HG03025 (cell line): ENCODE data around the gene ACOT13.
"Not testable (repeated sequence)": the region's sequence is repeated elsewhere in the genome, so short reads cannot be mapped to it uniquely, and the experiment has no call there.

Experiments used
- ATAC-seq: cut with Tn5 transposase; IDR thresholded peaks from one replicate; pipeline ENCODE4 v1.9.1; 2021; ENCODE audit warnings: mild to moderate bottlenecking, moderate library complexity; ENCODE audit not compliant: unreplicated experiment, low FRiP score

ACOT13 gene

DNA sequence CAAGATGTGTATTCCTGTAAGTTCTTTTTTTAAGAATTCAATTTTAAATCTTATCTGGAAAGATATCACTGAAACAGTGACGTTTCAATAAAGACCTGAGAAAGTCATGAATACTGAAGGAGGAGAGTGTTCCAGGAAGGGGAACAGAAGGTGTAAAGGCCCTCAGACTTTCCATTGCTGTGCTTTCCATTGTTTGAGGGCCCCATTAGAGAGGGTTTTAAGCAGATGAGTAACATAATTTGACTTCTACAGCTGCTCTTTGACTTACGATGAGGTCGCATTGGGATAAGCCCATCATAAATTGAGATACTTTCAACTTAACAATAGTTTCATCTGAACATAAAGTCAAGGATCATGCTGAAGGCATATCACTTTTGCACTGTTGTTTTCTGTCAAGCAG is 24.7 kb downstream of the ACOT13 start:
- no peak for ATAC-seq

DNA sequence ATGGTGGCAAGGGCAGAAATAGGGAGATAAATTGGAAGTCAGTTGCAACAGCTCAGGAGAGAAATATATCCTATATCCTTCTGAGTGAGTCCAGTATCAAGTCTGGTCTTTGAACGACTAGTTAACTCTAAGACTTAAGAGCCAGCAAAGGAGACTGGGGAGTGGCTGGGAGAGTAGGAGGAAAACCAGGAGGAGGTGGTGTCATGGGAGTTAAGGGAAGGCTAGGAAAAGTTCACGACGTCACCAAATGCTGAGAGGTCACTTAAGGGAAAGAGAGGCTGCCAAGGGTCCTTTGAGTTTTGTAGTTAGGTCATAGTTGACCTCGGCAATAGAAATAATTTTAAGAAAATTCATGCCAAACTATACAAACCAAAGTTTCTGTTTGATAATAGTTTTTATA is 25.1 kb downstream of the ACOT13 start:
- no peak for ATAC-seq

DNA sequence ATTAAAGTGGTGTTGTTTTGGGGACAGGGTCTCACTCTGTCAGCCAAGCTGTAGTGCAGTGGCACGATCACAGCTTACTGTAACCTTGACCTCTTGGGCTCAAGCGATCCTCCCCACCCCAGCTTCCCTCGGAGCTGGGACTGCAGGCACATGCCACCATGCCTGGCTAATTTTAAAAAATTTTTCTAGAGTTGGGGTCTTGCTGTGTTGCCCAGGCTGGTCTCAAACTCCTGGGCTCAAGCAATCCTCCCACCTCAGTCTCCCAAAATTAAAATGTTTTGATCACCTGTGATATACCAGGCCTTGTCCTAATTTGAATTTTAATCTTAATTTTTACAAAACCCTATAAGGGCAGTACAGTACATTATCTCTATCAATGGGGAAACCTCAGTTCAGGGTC is 25.5 kb downstream of the ACOT13 start:
- ATAC-seq: no peak

DNA sequence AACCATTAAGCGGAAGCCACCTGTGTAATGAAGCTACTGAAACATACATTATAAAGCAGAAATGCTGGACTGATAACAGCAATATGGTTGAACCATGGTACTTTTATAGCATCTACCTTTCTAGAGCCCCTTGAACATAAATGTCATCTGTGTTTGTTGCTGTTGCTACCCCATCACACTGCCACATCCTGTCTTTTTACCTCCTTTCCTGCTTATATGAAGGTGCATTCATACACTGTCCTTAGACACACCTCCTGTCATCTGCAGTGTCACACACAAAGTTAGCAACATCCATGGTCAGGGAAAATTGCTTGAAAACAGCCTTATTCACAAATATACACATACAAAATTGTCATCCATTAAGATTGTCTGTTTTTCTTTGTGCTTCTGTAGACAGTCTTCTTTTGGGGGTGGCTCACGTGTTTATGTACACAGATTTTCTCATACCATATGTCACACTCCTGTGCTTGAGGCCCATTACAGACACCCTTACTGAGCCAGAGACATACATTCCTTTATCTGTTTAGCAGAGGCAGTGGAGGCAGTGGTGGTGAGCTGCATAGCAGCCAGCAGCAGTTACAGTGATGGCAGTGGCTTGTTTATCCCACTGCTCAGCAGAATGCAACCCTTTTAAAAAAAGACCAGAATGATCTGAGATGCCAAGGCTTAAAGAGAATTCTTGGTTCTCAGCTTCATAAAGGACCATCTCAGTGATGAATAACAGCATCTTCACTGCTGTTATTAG is 26.1 kb downstream of the ACOT13 start:
- no peak for ATAC-seq

DNA sequence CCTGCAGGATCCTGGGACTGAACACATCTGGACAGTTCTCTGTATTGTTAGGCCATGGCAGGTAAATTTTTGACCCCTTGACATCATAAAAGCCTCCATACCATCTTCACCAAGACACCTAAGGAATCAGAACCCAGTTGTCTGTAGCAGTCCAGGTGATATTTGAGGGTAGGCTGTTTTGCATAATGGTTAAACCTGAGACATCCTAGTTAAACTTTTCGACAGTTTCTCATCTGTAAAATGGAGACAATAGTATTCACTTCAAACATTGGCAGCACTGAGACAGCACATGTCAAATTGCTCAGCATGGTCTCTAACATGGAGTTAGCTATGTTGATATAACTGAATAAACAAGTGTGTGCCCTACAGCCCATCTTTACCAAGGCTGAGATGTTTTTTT is 27.3 kb downstream of the ACOT13 start:
- no peak for ATAC-seq

DNA sequence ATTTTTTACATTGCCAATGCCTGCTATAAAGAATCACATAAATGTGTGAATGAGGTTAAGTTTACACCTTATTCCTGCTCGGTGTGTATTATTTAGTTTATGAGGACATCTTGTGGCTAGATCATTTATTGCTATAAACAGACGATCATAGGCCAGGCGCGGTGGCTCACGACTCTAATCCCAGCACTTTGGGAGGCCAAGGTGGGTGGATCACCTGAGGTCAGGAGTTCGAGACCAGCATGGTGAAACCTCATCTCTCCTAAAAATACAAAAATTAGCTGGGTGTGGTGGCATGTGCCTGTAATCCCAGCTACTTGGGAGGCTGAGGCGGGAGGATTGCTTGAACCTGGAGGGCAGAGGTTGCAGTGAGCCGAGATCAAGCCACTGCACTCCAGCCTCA is 28.8 kb downstream of the ACOT13 start:
- not testable (repeated sequence) for ATAC-seq

DNA sequence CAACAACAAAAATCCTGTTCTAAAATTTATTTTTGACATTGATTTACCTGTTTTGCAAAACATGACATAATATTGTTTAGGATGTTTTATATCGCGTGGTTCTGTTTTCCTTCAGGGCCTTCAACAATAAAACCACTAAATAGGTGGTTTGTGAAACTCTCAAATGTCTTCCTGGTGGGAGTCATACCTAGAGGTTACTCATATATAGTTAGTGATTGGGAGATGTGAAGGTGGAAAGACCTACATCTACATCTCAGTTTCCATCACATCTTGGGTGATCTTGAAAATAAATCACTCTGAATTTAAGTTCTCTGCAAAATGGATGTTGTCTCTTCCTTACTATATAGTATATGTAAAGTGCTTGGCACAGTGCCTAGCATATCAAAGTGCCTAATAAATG is 29.2 kb downstream of the ACOT13 start:
- no peak for ATAC-seq

DNA sequence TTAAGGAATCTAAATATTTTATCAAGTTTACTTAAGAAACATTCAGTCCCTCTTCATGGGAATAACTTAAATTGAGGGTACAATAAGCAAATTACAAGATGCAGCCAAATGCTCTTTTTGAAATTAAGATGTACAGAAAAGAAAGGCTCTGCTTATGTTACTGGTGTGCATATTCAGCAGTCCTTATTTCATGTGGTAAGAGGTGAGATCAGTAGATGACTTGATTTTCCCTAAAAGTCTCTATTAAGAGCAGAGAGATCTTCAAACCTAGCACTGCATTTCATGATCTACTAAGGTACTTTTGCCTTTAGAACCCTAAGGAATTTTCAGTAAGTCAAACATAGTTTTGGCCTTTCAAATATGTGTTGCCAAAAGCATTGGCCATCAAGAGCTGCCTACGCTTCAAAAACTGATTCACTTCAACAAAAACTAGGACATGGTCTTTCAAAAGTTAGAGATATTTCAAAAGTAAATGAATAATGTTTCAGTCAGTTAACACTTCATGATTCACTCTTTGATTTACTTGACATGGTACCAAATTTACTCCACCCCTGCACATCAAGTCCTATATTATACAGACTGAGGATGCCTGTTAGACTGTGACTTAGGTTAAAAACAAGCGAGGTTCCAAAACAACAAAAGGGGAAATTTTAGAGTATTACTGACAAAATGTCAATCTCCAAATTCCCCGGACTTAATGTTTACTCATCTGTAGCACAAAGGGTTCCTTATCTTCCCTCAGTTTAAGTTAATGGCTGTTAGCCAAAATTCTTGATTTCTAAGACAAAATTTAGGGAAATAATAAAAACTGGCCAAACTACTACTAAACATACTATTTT is 32.9 kb downstream of the ACOT13 start:
- no peak for ATAC-seq

DNA sequence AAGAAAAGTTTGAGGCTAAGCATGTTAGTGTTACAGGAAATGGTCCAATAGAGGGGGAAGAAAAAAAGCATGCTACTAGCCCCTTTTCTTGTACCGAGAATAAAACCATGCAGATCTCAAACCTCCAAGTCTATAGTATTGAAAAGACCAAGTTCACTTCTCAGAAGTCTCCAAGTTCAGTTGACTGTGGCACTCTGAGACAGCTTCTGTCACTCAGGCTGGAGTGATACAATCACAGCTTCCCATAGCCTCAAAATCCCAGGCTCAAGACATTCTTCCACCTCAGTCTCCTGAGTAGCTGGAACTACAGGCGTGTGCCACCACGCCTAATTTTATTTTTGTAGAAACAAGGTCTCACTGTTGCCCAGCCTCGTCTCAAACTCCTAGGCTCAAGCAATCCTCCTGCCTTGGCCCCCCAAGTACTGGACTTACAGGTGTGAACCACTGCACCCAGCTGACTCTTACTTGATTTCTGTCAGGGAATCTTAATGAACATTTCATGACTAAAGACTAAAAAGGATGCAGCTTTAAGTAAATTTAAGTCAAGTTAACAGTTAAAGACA is 35.9 kb downstream of the ACOT13 start:
- no peak for ATAC-seq

DNA sequence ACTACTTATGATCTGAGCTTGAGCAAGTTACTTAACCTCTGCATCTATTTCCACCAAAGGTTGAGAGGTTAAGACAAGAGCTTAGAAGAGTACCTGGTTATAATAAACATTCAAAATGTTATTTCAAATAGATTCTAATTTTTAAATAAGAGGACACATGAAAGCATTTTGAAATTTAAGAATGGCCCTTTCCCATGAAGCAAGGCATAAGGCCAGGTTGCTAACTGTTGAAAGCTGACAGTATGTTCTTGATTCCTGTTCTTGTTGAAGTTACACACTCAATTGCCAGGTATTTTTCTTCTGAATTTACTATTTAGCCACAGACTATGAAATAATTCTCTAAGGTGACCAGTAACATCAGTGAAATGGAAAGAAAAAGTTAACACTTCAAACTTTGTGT is 37.6 kb downstream of the ACOT13 start:
- no peak for ATAC-seq

DNA sequence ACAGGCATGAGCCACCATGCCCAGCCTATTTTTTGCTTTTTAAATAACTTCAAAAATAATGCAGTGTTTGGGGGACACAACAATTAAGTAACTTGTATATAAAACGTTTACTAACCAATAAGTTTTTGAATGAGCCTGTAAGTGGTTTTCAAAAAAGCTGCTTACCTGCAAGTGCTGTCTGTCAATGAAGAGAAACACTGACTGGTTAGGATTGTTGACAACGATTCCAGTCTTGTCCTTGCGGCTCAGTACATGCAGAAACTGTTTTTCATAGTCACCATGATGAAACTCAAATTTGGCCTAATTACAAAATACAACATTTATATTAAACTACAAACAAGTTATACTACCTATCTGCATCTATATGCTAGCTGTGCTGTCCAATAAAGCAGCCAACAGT is 41.7 kb downstream of the ACOT13 start:
- ATAC-seq: no peak

DNA sequence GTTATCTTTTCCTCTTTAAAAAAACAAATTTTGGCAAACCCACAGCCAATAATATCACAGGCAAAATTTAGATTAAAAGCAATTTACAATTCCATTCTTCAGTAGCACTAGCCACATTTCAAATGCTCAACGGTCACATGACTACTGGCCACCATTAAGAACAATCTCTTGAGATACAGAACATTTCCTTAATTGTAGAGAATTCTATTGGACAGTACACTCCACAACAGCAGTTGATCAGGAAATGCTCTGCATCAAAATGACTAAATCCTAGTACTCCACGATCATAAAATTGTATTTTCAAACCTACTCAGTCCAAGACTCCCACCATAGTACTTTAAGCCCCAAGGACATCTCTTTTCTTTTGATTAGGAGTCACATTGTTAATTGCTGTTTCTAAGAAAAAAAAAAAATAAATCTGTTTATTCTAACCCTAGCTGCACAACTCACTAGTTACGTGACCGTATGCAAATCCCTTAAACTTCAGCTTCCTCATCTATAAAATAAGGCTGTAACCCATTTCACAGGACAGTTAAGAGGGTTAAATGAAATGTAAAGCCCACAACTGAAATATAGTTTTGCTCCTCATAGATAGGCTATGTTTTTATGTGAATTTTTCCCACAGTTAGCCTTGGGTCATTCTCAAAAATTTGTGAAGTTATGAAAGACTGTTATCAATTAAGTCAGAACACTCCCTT is 42.3 kb downstream of the ACOT13 start:
- no peak for ATAC-seq

DNA sequence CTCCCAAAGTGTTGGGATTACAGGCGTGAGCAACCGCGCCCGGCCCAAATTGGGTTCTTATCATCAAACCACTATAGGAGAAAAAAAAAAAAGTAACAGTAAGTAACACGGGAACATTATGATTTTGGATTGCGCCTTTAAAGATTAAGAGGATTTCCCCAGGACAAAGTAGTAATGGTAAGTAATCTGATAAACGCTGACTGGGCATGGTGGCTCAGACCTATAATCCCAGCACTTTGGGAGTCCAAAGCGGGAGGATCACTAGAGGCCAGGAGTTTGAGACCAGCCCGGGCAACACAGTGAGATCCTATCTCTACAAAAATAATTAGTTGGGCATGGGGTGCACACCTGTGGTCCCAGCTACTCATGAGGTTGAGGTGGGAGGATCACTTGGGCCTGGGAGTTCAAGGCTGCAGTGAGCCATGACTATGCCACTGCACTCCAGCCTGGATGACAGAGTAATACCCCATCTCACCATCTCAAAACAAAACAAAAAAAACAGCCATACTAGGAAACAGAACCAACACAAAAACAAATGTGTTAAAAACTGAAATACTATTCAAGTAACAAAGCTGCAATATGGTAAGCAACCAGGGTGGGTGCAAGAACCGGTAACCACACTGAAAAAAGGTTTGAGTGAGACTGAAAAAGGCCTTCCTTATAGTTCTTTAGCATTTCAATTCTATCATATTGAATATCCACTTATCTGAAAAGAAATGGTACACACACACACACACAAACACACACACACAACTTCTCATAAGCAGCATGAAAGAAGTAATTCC is 43.8 kb downstream of the ACOT13 start:
- no peak for ATAC-seq

DNA sequence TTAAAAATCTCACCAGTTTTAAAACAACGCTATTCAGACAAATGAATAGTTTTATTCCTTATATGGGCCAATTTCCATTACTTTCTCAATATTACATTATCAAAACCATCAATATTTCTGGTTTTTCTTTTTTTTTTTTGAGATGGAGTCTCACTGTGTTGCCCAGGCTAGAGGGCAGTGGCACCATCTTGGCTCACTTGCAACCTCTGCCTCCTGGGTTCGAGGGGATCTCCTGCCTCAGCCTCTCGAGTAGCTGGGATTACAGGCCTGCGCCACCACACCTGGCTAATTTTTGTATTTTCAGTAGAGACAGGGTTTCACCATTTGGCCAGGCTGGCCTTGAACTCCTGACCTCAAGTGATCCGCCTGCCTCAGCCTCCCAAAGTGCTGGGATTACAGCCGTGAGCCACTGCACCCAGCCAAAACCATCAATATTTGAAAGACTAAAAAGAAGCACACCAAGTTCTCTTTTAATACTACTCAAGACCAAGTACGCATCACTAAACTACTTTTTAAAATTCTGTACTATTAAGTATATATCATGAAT is 49.8 kb downstream of the ACOT13 start:
- ATAC-seq: not testable (repeated sequence)

DNA sequence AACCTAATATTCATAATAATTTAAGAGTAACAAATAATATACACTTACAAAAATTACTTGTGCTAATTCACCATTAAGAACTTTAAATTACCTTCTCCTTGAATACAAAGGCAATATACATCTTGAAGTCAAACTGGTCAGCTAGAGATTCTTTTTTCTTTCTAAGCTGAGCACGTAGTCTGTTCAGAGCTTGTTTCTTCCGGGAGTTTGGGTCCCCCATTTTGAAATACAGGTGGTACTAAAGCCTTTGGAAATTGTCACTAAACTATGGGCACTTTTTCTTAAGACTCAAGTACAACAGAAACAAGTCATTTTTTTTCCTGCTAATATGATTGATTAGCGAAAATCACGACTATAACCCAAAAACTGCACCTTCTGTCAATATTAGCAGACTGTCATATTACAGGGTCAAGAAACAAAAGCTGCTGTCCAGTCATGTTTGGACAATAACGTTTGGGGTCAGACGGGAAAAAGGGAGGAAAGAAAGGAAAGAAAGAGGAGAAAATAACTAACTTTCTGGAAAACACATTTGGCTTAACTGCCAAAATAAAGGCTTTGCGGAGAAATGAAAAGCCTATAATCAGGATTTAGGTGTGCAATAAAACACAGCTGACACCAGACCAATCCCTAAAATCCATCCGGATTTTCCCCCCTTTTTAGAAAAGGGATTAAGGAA is 51.7 kb downstream of the ACOT13 start:
- no peak for ATAC-seq

DNA sequence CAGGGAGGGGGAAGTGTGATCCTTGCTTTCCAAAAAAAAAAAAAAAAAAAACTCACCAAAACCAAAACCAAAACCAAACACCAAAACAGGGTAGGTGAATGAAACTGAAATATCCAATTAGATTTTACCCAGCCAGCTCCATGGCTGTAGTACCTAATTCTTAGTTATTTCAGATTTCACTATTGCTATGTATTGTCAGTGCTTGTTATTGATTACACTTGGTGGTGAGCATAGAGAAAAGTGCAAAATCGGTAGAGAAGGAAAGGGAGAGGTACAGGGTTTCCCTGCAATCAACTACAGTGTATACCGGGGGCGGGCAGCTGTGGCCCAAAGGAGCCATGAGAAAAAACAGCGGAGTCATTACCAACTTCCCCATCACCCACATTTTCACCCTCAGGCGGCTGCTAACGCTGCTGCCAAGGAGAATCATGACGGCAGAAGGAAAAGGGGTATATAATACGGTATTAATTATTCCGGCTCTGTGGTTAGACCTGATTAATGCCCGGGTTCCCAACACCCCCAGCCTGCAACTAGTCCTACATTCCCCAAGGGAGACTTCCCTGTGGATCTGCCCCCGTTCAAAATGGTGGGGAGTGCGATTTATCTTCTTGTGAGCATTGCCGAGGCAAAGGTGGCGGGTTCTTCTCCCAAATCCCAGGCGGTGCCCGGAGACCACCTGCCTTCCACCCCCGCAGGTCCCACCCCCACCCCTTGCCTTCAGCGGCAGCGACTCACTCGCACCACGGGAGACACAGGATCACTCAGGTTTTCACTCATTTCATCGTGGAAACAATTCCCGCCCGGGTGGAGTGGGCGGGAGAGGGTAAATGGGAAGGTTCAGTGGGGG is 52.5 kb downstream of the ACOT13 start, which contains the start of gene C6orf62:
TSS of gene C6orf62 (minus strand) at position 30 of the 847 bp plus-strand sequence. CDS start 486 bp downstream, outside the sequence.
- ATAC-seq: no peak

DNA sequence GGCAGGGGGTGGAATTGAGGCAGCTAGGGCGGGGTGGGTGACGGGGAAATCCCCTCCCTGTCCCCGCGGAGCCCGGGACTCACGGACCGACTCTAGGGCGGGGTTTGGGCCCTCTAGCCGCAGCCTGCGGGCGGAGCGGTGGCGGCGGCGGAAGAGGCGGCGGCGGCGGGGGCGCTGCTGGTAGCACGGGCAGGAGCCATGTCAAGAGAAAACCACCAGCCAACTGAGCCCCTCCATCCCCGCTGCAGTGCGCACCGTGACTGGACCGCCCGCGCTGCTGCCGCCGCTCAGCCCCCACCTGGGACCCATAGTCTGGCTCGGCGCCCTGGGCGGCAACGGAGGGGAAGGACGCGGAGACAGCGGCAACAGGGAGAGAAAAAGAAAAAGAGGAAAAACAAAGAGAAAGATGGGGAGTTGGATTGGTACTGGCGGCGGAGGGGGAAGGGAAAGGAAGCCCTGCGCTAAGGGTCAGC is 53.3 kb downstream of the ACOT13 start:
- ATAC-seq: peak; percentile 18
